ENCODE results near the gene MRPL53. TPM values are rescaled to one million over a fixed set of nuclear protein-coding genes. Genes with fewer than 3 reads are reported as not detected.

The MRPL53 gene
- 37.7 TPM for total RNA-seq

- intact Hi-C loops (cut with DNase I), result loop anchor here (1.0 to 2.0 kb wide), 2 partner anchors 10 to 14 kb away; partner anchors contain the start of genes CCDC142 and WBP1
These were observed at the start of gene MRPL53 for GRCh38 chr2:74472086-74472944. Gene MRPL53, minus strand, starts transcription at chr2:74472680. Its CDS starts 20 bp downstream, at chr2:74472660.

GRCh38 chr2:74516650-74517049 is 44.2 kb upstream of the MRPL53 start:
- DNase-seq (ENCODE audit: low spot score in 2 of 2), result no peak
- H3K4me3 ChIP-seq, result peak overlapping the region; percentile 46 to 58
- H3K27ac ChIP-seq, result no peak overlapping the region
- no peaks in the 10 kb centered on the region for H3K9me3 ChIP-seq
- peaks cover 39% of the 10 kb centered on the region for H3K27me3 ChIP-seq
- H3K4me1 ChIP-seq, result peaks cover 16 to 18% of the 10 kb centered on the region in 2 donors
- H3K36me3 ChIP-seq, result no peaks in the 10 kb centered on the region
- TF ChIP-seq CTCF (IDR thresholded peaks at IDR 0.05), result no peak
- intact Hi-C loops (cut with DNase I), result no loop called here

More at GRCh38 chr2:74472086-74472944, at the start of gene MRPL53:
- peak; percentile 70 to 96 for DNase-seq (ENCODE audit: low spot score in 2 of 2)
- Histone ChIP-seq H3K4me1 (peaks cover 10 to 14% of the 10 kb centered on the region in 2 donors), H3K4me3 (peak within 1 kb of the TSS; percentile 63 to 81), H3K9me3 (no peaks in the 10 kb centered on the region), H3K27me3 (no peaks in the 10 kb centered on the region), H3K36me3 (peaks cover 17 to 28% of the 10 kb centered on the region in 2 donors), H3K27ac (peak within 1 kb of the TSS; percentile 88 to 95)
- TF ChIP-seq CTCF (IDR thresholded peaks at IDR 0.05), result no peak

GRCh38 chr2:74515981-74516633 is 43.6 kb upstream of the MRPL53 start:
- H3K27me3 ChIP-seq, result peaks cover 39% of the 10 kb centered on the region
- H3K9me3 ChIP-seq, result no peaks in the 10 kb centered on the region
- no peak for DNase-seq (ENCODE audit: low spot score in 2 of 2)
- H3K4me1 ChIP-seq, result peaks cover 16 to 18% of the 10 kb centered on the region in 2 donors
- intact Hi-C loops (cut with DNase I), result no loop called here
- peak overlapping the region; percentile 46 to 58 for H3K4me3 ChIP-seq
- TF ChIP-seq CTCF (IDR thresholded peaks at IDR 0.05), result no peak
- no peak overlapping the region for H3K27ac ChIP-seq
- H3K36me3 ChIP-seq, result no peaks in the 10 kb centered on the region

- Histone ChIP-seq H3K36me3 (no peaks in the 10 kb centered on the region), H3K27me3 (peaks cover 39% of the 10 kb centered on the region), H3K4me3 (peak overlapping the region; percentile 46 to 58), H3K4me1 (peaks cover 16 to 18% of the 10 kb centered on the region in 2 donors), H3K9me3 (no peaks in the 10 kb centered on the region), H3K27ac (no peak overlapping the region)
- no peak for DNase-seq (ENCODE audit: low spot score in 2 of 2)
- intact Hi-C loops (cut with DNase I), result no loop called here
- no peak for TF ChIP-seq CTCF (IDR thresholded peaks at IDR 0.05)
These were observed 42.9 kb upstream of the MRPL53 start for GRCh38 chr2:74515271-74515980.

Data from ascending aorta (tissue), 2 donors.